Thyroid gland (tissue), 4 donors: ENCODE data around the gene ZFP1.

Experiments used
- POLR2A ChIP-seq, 2 donors: fragments of 450-650 bp; IDR thresholded peaks; one replicate each; pipeline ENCODE4 v1.6.1; 2017; ENCODE audit warnings: antibody characterized with exemption in 2 of 2, mild to moderate bottlenecking in 2 of 2, moderate library complexity in 1 of 2
- TF ChIP-seq, protein P1 (sequence below), 6 experiments: fragments of 200-600 bp in 3 of 6; fragments of 450-650 bp in 3 of 6; sonication (generic) in 3 of 6; IDR thresholded peaks; one replicate each; pipeline ENCODE4 v1.5.1; 2016 to 2019; ENCODE audit warnings: antibody characterized with exemption in 6 of 6, mild to moderate bottlenecking in 2 of 6, inconsistent platforms in 1 of 6, moderate library complexity in 1 of 6

DNA sequence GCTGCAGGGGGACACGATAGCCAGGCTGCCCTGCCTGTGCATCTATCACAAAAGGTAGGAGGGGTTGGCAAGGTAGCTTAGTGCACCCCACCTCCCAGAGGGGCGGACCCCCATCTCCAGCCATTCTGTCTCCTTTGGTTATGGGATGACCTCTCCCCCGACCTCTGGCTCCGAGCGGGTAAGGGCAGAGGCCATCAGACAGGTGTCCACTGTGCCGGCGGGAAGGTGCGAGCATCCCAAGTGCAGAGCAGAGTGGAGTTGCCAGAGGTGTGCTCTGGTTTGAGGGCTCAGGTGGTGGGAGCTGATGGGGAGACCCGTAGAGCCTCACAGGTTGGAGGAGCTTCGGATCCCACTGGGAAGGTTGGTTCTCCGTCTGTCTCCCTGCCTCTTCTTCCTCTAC is 43.5 kb upstream of the ZFP1 start:
- TF ChIP-seq, protein P1, sequence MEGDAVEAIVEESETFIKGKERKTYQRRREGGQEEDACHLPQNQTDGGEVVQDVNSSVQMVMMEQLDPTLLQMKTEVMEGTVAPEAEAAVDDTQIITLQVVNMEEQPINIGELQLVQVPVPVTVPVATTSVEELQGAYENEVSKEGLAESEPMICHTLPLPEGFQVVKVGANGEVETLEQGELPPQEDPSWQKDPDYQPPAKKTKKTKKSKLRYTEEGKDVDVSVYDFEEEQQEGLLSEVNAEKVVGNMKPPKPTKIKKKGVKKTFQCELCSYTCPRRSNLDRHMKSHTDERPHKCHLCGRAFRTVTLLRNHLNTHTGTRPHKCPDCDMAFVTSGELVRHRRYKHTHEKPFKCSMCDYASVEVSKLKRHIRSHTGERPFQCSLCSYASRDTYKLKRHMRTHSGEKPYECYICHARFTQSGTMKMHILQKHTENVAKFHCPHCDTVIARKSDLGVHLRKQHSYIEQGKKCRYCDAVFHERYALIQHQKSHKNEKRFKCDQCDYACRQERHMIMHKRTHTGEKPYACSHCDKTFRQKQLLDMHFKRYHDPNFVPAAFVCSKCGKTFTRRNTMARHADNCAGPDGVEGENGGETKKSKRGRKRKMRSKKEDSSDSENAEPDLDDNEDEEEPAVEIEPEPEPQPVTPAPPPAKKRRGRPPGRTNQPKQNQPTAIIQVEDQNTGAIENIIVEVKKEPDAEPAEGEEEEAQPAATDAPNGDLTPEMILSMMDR (IDR thresholded peaks at IDR 0.05), result no peak
- no peak for TF ChIP-seq POLR2A (IDR thresholded peaks at IDR 0.05)
